ENCODE data around the gene PLA1A. TPM values are rescaled to one million over a fixed set of nuclear protein-coding genes. Genes with fewer than 3 reads are reported as not detected.

Gene PLA1A
- total and polyA plus RNA-seq, 2 donors (not counting 3 experiments of a cell fraction or from before 2014, with no cell fraction given): 0.07 TPM; not detected in 1

DNA sequence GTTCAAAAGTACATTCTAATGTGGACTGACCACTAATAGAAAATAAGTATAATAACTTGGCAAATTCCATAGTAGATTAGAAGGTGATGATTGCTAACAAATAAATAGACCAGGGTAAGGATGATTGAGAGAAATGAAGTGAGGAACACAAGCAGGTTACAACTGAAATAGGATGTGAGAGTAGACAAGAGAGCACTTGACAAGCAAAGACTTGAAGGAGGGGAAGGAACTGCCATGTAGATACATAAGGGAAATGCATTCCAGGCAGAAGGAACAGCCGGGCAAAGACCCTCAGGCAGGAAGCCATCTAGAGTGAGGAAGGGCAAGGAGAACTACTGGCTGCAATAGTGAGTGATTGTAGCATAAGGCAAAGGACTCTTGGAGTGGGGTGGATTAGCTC lies 5.0 kb downstream of the PLA1A start:
- Histone ChIP-seq H4K20me1 (replicated peaks; ENCODE audit: control insufficient read depth, extremely low read depth, insufficient read depth, low read length) (no peaks in the 10 kb centered on the region), H3K9ac (replicated peaks; ENCODE audit: extremely low read depth, insufficient read depth, low read length) (no peak overlapping the region), H3K9me1 (replicated peaks; ENCODE audit: control insufficient read depth, extremely low read depth, insufficient read depth, low read length) (no peaks in the 10 kb centered on the region), H3K27me3 (ENCODE audit: control insufficient read depth in 2 of 2, insufficient read depth in 2 of 2, low read length in 2 of 2) (peaks cover 0 to 3% of the 10 kb centered on the region in 2 experiments), H3K27ac (ENCODE audit: insufficient read depth, low read depth, low read length) (no peak overlapping the region), H3K9me3 (replicated peaks; ENCODE audit: control insufficient read depth, insufficient read depth, low read length) (no peaks in the 10 kb centered on the region), H3K4me1 (ENCODE audit: control insufficient read depth, extremely low read depth, insufficient read depth, low read length) (peaks cover 13% of the 10 kb centered on the region), H3K36me3 (ENCODE audit: control insufficient read depth in 2 of 2, extremely low read depth in 1 of 2, insufficient read depth in 2 of 2, low read length in 2 of 2) (no peaks in the 10 kb centered on the region), H3K4me2 (ENCODE audit: insufficient read depth, low read length) (no peak overlapping the region), H3K79me2 (ENCODE audit: control insufficient read depth, insufficient read depth, low read length) (no peaks in the 10 kb centered on the region), H2AFZ (ENCODE audit: low read depth, low read length) (no peak overlapping the region), H3K4me3 (replicated peaks in 1 of 3; ENCODE audit: insufficient read depth in 1 of 3, low read depth in 1 of 3, low read length in 3 of 3) (no peak overlapping the region)
- no TSS peak for BruUV-seq (replicated peaks)
- ChIA-PET CTCF (no interaction called here), POLR2A (no interaction called here)
- no peak for FAIRE-seq
- intact Hi-C loops (cut with micrococcal nuclease): no loop called here
- dilution Hi-C loops (cut with MboI; ENCODE audit: extremely low pct_ligation_motif_present, low sequenced_read_pairs): no loop called here
- TF ChIP-seq JUN (IDR thresholded peaks at IDR 0.05; ENCODE audit: borderline replicate concordance, insufficient read depth, insufficient read length, low read depth): no peak
- no peak for TF ChIP-seq GATA2 (IDR thresholded peaks at IDR 0.05; ENCODE audit: insufficient read depth, insufficient read length, low read depth, low read length)
- TF ChIP-seq POLR2AphosphoS5 (IDR thresholded peaks at IDR 0.05; ENCODE audit: insufficient read depth, low read depth, low read length): no peak
- TF ChIP-seq MAX (IDR thresholded peaks at IDR 0.05; ENCODE audit: insufficient read depth, insufficient read length): no peak
- DNase-seq (ENCODE audit: low read depth, low spot score): peak; percentile 13

DNA sequence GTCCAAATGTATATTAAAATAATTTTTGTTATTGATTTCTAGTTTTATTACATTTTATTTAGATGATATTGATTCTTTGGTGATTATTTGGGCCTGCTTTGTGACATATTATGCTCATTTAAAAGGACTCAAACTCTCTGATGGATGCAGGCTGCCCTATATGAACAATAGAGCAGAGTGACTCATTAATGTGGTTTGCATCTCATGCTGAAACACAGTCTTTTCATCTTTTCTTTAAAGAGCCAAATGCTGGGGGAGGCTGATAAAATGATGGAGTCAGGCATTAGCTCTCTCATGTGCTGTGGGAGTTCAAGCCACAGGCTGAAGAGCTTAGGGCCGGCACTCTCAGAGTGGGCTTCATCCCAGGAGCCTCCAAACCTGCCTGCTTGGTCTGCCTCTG lies 7.2 kb downstream of the PLA1A start:
- no peaks in the 10 kb centered on the region for H3K36me3 ChIP-seq (ENCODE audit: control insufficient read depth in 2 of 2, extremely low read depth in 1 of 2, insufficient read depth in 2 of 2, low read length in 2 of 2)
- H2AFZ ChIP-seq (ENCODE audit: low read depth, low read length): no peak overlapping the region
- H3K4me3 ChIP-seq (replicated peaks in 1 of 3; ENCODE audit: insufficient read depth in 1 of 3, low read depth in 1 of 3, low read length in 3 of 3): no peak overlapping the region
- no peak for DNase-seq (ENCODE audit: low read depth, low spot score)
- no peaks in the 10 kb centered on the region for H3K9me1 ChIP-seq (replicated peaks; ENCODE audit: control insufficient read depth, extremely low read depth, insufficient read depth, low read length)
- intact Hi-C loops (cut with micrococcal nuclease) (no loop called here), dilution Hi-C loops (cut with MboI; ENCODE audit: extremely low pct_ligation_motif_present, low sequenced_read_pairs) (no loop called here)
- CTCF ChIA-PET: interaction anchor here (1.0 to 1.6 kb wide), 2 partner anchors 45 to 72 kb away, joined by 3 to 4 read pairs; partner anchors contain the start of gene COX17
- BruUV-seq (replicated peaks): no TSS peak
- peaks cover 8 to 10% of the 10 kb centered on the region in 2 experiments for H3K27me3 ChIP-seq (ENCODE audit: control insufficient read depth in 2 of 2, insufficient read depth in 2 of 2, low read length in 2 of 2)
- no peaks in the 10 kb centered on the region for H4K20me1 ChIP-seq (replicated peaks; ENCODE audit: control insufficient read depth, extremely low read depth, insufficient read depth, low read length)
- H3K79me2 ChIP-seq (ENCODE audit: control insufficient read depth, insufficient read depth, low read length): no peaks in the 10 kb centered on the region
- H3K9ac ChIP-seq (replicated peaks; ENCODE audit: extremely low read depth, insufficient read depth, low read length): no peak overlapping the region
- peaks cover 9% of the 10 kb centered on the region for H3K4me1 ChIP-seq (ENCODE audit: control insufficient read depth, extremely low read depth, insufficient read depth, low read length)
- H3K4me2 ChIP-seq (ENCODE audit: insufficient read depth, low read length): no peak overlapping the region
- TF ChIP-seq CTCF (IDR thresholded peaks at IDR 0.05; ENCODE audit: extremely low read depth in 1 of 2, insufficient read depth in 1 of 2, low read depth in 1 of 2, low read length in 2 of 2): no peak
- TF ChIP-seq FOS (IDR thresholded peaks at IDR 0.05; ENCODE audit: borderline replicate concordance, insufficient read depth, low read length): peak; percentile 63
- peak; percentile 14 for TF ChIP-seq JUN (IDR thresholded peaks at IDR 0.05; ENCODE audit: borderline replicate concordance, insufficient read depth, insufficient read length, low read depth)
- peak; percentile 57 for FAIRE-seq
- H3K27ac ChIP-seq (ENCODE audit: insufficient read depth, low read depth, low read length): no peak overlapping the region
- POLR2A ChIA-PET: no interaction called here
- no peaks in the 10 kb centered on the region for H3K9me3 ChIP-seq (replicated peaks; ENCODE audit: control insufficient read depth, insufficient read depth, low read length)

Measured in endothelial cell of umbilical vein (primary cell).